Psoas muscle (tissue), 8 donors: Measurements from ENCODE around the gene MAPK13. TPM values are rescaled to one million over a fixed set of nuclear protein-coding genes. Genes with fewer than 3 reads are reported as not detected.

Experiments used
- ATAC-seq, 4 donors: fragments of 200-7000 bp; cut with Tn5 transposase; one replicate each; pipeline ENCODE4 v1.9.1; 2020; ENCODE audit warnings: moderate library complexity in 3 of 4, mild to moderate bottlenecking in 2 of 4
- DNase-seq, 2 donors: peaks; one replicate each; pipeline ENCODE4 v3.0.0-alpha.2; 2020
- H3K27ac ChIP-seq: fragments of 200-600 bp; one replicate; pipeline ENCODE4 v1.8.0; 2022
- H3K27me3 ChIP-seq, 3 donors: fragments of 200-600 bp in 1 of 3; one replicate each; pipeline versions ENCODE4 v1.6.1 to v1.8.0; 2013 to 2022; ENCODE audit warnings: low read length in 2 of 3, mild to moderate bottlenecking in 2 of 3, moderate library complexity in 1 of 3; ENCODE audit not compliant: insufficient read depth in 3 of 3
- H3K36me3 ChIP-seq, 2 donors: fragments of 200-600 bp in 1 of 2; one replicate each; pipeline versions ENCODE4 v1.6.1 to v1.8.0; 2013 to 2022; ENCODE audit warnings: low read depth in 1 of 2, mild to moderate bottlenecking in 1 of 2, moderate library complexity in 1 of 2; ENCODE audit not compliant: insufficient read depth in 1 of 2
- H3K4me1 ChIP-seq: fragments of 200-600 bp; one replicate; pipeline ENCODE4 v1.8.0; 2022
- H3K4me3 ChIP-seq: fragments of 200-600 bp; one replicate; pipeline ENCODE4 v1.8.0; 2022; ENCODE audit warnings: mild to moderate bottlenecking
- H3K9me3 ChIP-seq: fragments of 200-600 bp; one replicate; pipeline ENCODE4 v1.8.0; 2022
- WGBS, 3 donors: extraction: QIAGEN DNeasy Blood & Tissue Kit; methylation state at CpG; one replicate each; pipeline versions ENCODE4 v1.1.6 to v1.1.7; 2013; 5-methylcytosine and 5-hydroxymethylcytosine counted together
- intact Hi-C, 2 donors: fragments of 100-400 bp; cut with DNase I; formaldehyde crosslinking; loops; one replicate each; pipeline versions ENCODE4 v1.11.0 to v1.14.2; 2022
- polyA plus RNA-seq, 3 donors: library from polyadenylated mRNA; stranded (reverse); fragments of 200-250 nt; gene quantifications; one replicate each; pipeline ENCODE4 v1.2.3, GENCODE V29; 2013
- total RNA-seq, 4 donors: library from RNA; stranded (reverse); fragmentation: NEBNext Ultra II Directional in 2 of 4; extraction: Animal tissue kit (Norgen Biotek cat#: 25700) in 2 of 4; gene quantifications; one replicate each; pipeline versions ENCODE4 v1.2.1 to v1.2.4, GENCODE V29; 2021 to 2023
- TF ChIP-seq, protein P1 (sequence below): fragments of 200-600 bp; IDR thresholded peaks from one replicate; pipeline ENCODE4 v1.8.0; 2022; ENCODE audit warnings: antibody characterized with exemption
- donor health status: healthy with polysubstance abuse.
- donor health status: DM: no; HTN: no; CAD: no; lungs with moderate emphysema.
- donor health status: Bipolar disorder and iron deficiency.
- donor health status: healthy.
- donor health status: DM: yes; HTN: yes; CAD: no.
- donor health status: DM: no; HTN: no; CAD: no.
- donor health status: DM: no; HTN: no; CAD: no.
- donor health status: DM: yes; HTN: yes; CAD: no.

MAPK13 gene
- total and polyA plus RNA-seq, 7 donors: 0.49 to 4.0 (median 1.6) TPM

DNA sequence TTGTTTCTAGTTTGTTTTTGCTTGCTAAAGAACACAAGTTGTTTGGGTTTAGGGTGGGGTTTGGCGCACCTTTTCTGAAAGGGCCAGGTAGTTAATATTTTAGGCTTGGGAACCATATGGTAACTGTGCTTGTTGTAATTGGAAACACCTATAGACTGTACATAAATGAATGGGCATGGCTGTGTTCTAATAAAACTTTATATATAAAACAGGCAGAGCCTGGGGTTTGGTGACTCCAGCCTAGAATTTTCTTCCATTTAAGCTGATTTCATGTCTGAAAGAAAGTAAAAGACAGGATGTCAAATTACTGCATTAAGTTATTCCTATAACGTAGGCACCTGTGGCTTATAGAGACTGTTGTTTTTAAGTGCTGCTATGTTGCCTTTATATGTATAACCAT, 36.1 kb upstream of the MAPK13 start:
- WGBS, 3 donors: 95 to 98% (median 97%) methylated on average over 2 of the region's 2 CpGs

DNA sequence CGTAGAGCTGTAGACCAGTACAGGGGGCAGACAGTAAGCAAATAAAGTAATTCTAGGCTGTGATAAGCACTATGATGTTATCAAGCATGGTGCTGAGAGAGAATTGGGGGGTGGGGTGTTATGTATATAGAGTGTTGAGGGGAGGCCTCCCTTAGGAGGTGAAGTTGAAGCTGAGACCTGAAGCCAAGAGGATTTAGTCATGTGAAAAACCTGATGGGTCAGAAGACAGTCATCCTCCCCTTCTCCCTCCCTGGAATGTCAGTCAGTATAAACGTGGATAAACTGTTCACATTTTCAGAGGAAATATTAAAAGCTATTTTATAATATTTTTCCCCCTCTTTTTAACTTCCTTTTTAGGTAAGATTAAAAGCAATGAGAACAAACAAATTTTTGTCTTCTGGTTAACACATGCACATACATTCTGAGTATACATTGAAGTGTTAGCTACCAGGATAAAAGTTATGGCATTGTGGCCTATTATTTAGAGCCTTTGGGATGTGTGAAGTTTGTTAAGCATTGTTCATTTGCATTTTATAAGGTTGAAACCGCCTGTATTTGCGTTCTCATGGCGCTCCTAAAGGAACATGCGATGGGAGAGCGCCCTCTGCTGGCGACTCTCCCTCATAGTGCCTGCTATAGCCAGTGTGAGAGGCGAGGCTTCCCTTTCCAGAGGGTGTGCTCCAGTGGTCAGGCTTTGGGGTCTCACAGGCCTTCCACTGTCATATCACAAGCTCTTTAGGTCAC, 35.4 kb upstream of the MAPK13 start:
- Histone ChIP-seq H3K9me3 (no peaks in the 10 kb centered on the region), H3K36me3 (peaks cover 7 to 47% of the 10 kb centered on the region in 2 donors), H3K4me3 (no peak overlapping the region), H3K27me3 (no peaks in the 10 kb centered on the region), H3K27ac (peak overlapping the region; percentile 41), H3K4me1 (peaks cover 4% of the 10 kb centered on the region)
- WGBS, 3 donors: 12 to 14% (median 13%) methylated on average over 9 of the region's 9 CpGs
- intact Hi-C loops: loop anchor here (1.0 to 10.0 kb wide), 3 partner anchors 68 to 170 kb away; partner anchors contain the start of genes MAPK14 (in 2 of the 2) and SRPK1 (in 1 of the 2)
- ATAC-seq (peak; percentile 94 to 99 (median 96)), DNase-seq (peak; percentile 79 to 90)
- TF ChIP-seq, protein P1, sequence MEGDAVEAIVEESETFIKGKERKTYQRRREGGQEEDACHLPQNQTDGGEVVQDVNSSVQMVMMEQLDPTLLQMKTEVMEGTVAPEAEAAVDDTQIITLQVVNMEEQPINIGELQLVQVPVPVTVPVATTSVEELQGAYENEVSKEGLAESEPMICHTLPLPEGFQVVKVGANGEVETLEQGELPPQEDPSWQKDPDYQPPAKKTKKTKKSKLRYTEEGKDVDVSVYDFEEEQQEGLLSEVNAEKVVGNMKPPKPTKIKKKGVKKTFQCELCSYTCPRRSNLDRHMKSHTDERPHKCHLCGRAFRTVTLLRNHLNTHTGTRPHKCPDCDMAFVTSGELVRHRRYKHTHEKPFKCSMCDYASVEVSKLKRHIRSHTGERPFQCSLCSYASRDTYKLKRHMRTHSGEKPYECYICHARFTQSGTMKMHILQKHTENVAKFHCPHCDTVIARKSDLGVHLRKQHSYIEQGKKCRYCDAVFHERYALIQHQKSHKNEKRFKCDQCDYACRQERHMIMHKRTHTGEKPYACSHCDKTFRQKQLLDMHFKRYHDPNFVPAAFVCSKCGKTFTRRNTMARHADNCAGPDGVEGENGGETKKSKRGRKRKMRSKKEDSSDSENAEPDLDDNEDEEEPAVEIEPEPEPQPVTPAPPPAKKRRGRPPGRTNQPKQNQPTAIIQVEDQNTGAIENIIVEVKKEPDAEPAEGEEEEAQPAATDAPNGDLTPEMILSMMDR: peak; percentile 97

More for the DNA sequence above, 36.1 kb upstream of the MAPK13 start:
- intact Hi-C loops: loop anchor here (2.0 to 10.0 kb wide), 2 partner anchors 67 to 169 kb away; partner anchors contain the start of genes MAPK14 (in 1 of the 2) and SRPK1 (in 1 of the 2)
- H3K27me3 ChIP-seq: no peaks in the 10 kb centered on the region
- H3K4me1 ChIP-seq: peaks cover 4% of the 10 kb centered on the region
- DNase-seq (no peak), ATAC-seq (no peak)
- TF ChIP-seq, protein P1: no peak
- no peak overlapping the region for H3K27ac ChIP-seq
- H3K9me3 ChIP-seq: no peaks in the 10 kb centered on the region
- no peak overlapping the region for H3K4me3 ChIP-seq
- peaks cover 7 to 47% of the 10 kb centered on the region in 2 donors for H3K36me3 ChIP-seq

DNA sequence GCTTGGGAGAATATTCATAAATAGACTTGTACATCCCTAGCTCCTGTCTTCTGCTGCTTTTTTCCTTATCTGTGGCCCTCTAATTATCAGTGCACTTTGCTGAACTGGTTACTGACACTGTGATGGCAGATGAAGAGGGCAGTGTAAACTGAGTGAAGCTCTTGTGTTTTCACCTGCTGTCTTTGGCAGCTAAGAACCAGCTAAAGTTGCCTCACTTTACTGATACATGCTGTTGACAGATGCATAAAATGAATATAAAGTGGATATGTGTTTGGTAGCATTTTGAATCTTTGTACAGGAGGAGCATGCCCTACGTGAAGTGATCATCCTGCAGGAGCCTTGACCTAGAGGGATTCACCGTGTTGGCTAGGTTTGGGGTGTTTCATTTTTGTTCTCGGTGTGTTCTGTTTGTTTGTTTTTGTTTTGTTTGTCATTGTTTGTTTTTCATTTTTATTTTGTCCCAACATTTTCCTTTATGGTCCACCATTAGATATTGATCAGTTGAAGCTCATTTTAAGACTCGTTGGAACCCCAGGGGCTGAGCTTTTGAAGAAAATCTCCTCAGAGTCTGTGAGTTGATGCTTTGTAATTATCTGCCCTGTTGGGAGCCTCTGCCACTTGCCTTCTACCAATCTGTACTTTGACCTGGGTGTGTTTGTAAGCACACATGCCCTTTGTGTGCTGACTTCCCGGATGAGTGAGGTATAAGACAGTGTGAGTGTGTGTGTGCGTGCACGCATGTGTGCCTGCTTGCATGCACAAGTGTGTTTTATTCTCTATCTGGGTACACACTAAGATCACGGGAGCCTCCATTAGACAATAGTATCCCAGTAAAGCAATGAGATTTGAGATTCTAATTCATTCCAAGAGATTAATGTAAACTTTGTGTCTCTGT, 34.6 kb upstream of the MAPK13 start:
- H3K27me3 ChIP-seq: no peaks in the 10 kb centered on the region
- DNase-seq (no peak), ATAC-seq (peak; percentile 13 to 28 (median 18))
- H3K9me3 ChIP-seq: no peaks in the 10 kb centered on the region
- no peak overlapping the region for H3K27ac ChIP-seq
- peaks cover 7 to 46% of the 10 kb centered on the region in 2 donors for H3K36me3 ChIP-seq
- TF ChIP-seq, protein P1: no peak
- WGBS, 3 donors: 86 to 90% (median 87%) methylated on average over 8 of the region's 8 CpGs
- H3K4me3 ChIP-seq: no peak overlapping the region
- intact Hi-C loops: loop anchor here (1.0 to 10.0 kb wide), 3 partner anchors 68 to 171 kb away; partner anchors contain the start of genes MAPK14 (in 2 of the 2) and SRPK1 (in 1 of the 2)
- peaks cover 4% of the 10 kb centered on the region for H3K4me1 ChIP-seq

DNA sequence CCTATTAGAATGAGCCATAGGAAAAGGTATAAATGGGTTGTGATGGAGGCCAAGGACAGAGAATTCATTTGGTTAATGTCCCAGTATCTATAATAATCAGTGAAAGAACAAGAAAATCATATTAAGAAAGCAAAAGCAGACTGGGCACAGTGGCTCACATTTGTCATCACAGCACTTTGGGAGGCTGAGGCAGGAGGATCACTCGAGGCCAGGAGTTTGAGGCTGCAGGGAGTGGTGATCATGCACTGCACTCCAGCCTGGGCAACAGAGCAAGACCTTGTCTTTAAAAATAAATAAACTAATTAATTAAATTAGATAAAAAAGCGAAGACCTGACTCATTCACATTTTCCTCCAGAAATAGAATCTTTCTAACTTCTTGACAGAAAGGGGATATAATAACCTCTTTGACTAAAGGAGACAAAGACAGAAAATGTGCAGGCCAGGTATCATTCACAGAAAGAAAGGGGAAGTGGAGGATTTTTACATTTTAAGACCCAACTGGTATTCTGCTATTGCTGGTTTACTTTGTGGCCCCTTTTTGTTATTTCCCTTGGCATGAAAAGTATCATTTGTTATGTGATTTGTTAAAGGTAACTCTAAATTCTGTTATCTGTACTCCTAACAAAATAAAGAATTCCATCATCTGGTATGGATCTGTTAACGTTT, 31.9 kb upstream of the MAPK13 start:
- Histone ChIP-seq H3K4me3 (no peak overlapping the region), H3K4me1 (peaks cover 4% of the 10 kb centered on the region), H3K27me3 (no peaks in the 10 kb centered on the region), H3K27ac (no peak overlapping the region), H3K9me3 (no peaks in the 10 kb centered on the region), H3K36me3 (peaks cover 7 to 33% of the 10 kb centered on the region in 2 donors)
- ATAC-seq (no peak), DNase-seq (no peak)
- TF ChIP-seq, protein P1: no peak
- intact Hi-C loops: loop anchor here in 1 of 2 donors (10.0 kb wide), 1 partner anchor 174 kb away; the partner anchor contains the start of gene SRPK1
- WGBS, 3 donors: 74 to 78% (median 77%) methylated on average over 3 of the region's 3 CpGs
